Progenitor cell of endocrine pancreas (in vitro differentiated cells): ENCODE results near the gene RMP24.

Source experiments
- DNase-seq: peaks from one replicate; pipeline ENCODE4 v3.0.0; 2021; ENCODE audit warnings: low spot score; ENCODE audit not compliant: unreplicated experiment
- H3K27ac Mint-ChIP-seq: 2 replicates; pipeline ENCODE4 v1.8.0; 2021; ENCODE audit warnings: mild to moderate bottlenecking, moderate library complexity, mixed read lengths
- H3K27me3 Mint-ChIP-seq: 2 replicates; pipeline ENCODE4 v1.8.0; 2021; ENCODE audit warnings: mixed read lengths
- H3K36me3 Mint-ChIP-seq: 2 replicates; pipeline ENCODE4 v1.8.0; 2022; ENCODE audit warnings: mixed read lengths; ENCODE audit not compliant: insufficient read depth
- H3K4me1 Mint-ChIP-seq: 2 replicates; pipeline ENCODE4 v1.8.0; 2021; ENCODE audit warnings: low read depth, mixed read lengths
- H3K4me3 Mint-ChIP-seq: 2 replicates; pipeline ENCODE4 v1.8.0; 2021; ENCODE audit warnings: low read depth, mild to moderate bottlenecking, moderate library complexity, mixed read lengths
- H3K9me3 Mint-ChIP-seq: 2 replicates; pipeline ENCODE4 v1.8.0; 2021; ENCODE audit warnings: low read depth, mixed read lengths
- CTCF ChIP-seq: fragments of 200-600 bp; sonication (generic); IDR thresholded peaks from one replicate; pipeline ENCODE4 v1.5.0; 2021; ENCODE audit warnings: antibody characterized with exemption, mild to moderate bottlenecking; ENCODE audit not compliant: unreplicated experiment

The RMP24 gene

DNA sequence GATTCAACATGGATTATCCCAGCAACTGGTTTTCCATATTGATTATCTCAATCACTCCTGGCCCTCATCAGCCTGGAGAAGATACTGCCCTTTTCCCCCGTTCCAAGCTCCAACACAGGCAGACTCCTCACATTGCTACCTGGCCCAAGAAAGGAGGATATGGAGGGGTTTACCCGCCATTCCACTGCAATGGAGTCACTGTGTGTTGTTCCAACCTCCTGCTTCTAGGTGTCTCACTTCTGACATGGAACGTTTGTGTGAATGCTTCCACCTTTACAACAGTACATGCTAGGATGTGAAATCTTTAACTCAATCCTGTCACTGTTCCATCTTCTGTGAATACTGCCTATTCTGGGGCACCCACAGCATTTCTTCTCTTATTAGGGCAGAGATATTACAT is 36.7 kb downstream of the RMP24 start:
- no peak overlapping the region for H3K27ac Mint-ChIP-seq
- no peaks in the 10 kb centered on the region for H3K36me3 Mint-ChIP-seq
- DNase-seq: no peak
- TF ChIP-seq CTCF: no peak
- no peaks in the 10 kb centered on the region for H3K9me3 Mint-ChIP-seq
- no peaks in the 10 kb centered on the region for H3K27me3 Mint-ChIP-seq
- no peak overlapping the region for H3K4me3 Mint-ChIP-seq
- no peaks in the 10 kb centered on the region for H3K4me1 Mint-ChIP-seq

DNA sequence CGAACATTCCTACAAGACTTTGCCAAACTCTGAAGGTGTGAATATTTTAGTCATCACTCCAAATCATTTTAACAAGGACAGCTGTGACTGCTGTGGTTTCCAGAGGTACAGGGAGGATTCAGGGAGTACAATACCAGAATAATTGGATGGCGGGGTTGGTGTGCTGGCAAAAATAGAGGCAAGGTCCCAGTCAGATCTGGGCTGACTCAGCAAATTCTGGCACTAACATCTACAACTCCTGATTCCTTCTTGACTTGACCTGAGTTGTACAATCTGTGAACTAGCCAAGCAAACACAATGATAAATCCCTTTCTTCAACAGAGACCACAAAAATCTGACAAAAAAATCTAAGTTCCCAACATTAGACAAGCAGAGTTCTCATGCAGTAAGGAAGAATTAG is 40.4 kb downstream of the RMP24 start:
- Mint-ChIP-seq H3K36me3 (no peaks in the 10 kb centered on the region), H3K27me3 (no peaks in the 10 kb centered on the region), H3K27ac (peak overlapping the region; percentile 50), H3K4me1 (no peaks in the 10 kb centered on the region), H3K4me3 (no peak overlapping the region), H3K9me3 (no peaks in the 10 kb centered on the region)
- no peak for TF ChIP-seq CTCF
- DNase-seq: no peak

DNA sequence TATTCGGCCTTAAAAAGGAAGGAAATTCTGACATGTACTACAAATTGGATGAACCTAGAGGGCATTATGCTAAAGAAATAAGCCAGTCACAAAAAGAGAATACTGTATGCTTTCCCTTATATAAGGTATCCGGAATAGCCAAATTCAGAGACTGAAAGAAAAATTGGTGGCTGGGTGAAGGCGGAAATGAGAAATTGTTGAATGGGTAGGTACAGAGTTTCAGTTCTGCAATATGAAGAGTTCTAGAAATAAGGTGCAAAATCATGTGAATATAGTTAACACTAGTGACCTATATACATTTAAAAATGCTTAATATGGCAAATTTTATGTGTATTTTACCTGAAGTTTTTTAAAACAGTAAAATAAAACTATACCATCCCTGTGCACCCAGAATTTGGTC is 43.1 kb downstream of the RMP24 start:
- peak overlapping the region; percentile 8 for H3K27ac Mint-ChIP-seq
- no peaks in the 10 kb centered on the region for H3K27me3 Mint-ChIP-seq
- H3K4me3 Mint-ChIP-seq: no peak overlapping the region
- peaks cover 2% of the 10 kb centered on the region for H3K4me1 Mint-ChIP-seq
- TF ChIP-seq CTCF: no peak
- no peak for DNase-seq
- no peaks in the 10 kb centered on the region for H3K9me3 Mint-ChIP-seq
- no peaks in the 10 kb centered on the region for H3K36me3 Mint-ChIP-seq

DNA sequence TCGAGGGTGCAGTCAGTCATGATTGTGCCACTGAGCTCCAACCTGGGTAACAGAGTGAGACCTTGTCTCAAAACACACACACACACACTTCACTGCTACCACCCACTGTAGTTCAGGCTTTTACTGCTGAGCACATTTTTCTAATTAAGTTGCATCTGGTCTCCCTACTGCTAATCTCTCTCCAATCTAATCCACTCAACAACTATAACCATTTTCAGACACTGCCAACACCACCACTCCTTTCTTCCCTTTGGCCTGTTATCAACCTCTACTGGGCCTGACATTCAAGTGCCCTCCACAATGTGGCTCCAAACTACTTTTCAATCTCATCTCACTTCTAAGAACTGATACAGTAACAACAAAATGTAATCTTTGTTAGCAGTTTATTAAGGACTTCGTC is 44.8 kb downstream of the RMP24 start:
- no peak overlapping the region for H3K4me3 Mint-ChIP-seq
- no peaks in the 10 kb centered on the region for H3K9me3 Mint-ChIP-seq
- TF ChIP-seq CTCF: no peak
- H3K4me1 Mint-ChIP-seq: peaks cover 2% of the 10 kb centered on the region
- DNase-seq: no peak
- H3K36me3 Mint-ChIP-seq: no peaks in the 10 kb centered on the region
- H3K27me3 Mint-ChIP-seq: no peaks in the 10 kb centered on the region
- peak overlapping the region; percentile 29 for H3K27ac Mint-ChIP-seq

- DNase-seq: no peak
- no peaks in the 10 kb centered on the region for H3K9me3 Mint-ChIP-seq
- H3K4me3 Mint-ChIP-seq: no peak overlapping the region
- H3K27ac Mint-ChIP-seq: peak overlapping the region; percentile 33
- peaks cover 3% of the 10 kb centered on the region for H3K4me1 Mint-ChIP-seq
- H3K27me3 Mint-ChIP-seq: no peaks in the 10 kb centered on the region
- TF ChIP-seq CTCF: no peak
- H3K36me3 Mint-ChIP-seq: peaks cover 11% of the 10 kb centered on the region
Observed at GRCh38 chr18:36020174-36020711, 47.8 kb downstream of the RMP24 start.
